Smooth muscle cell (in vitro differentiated cells): Measurements from ENCODE around the gene SCG2. TPM values are rescaled to one million over a fixed set of nuclear protein-coding genes. Genes with fewer than 3 reads are reported as not detected.
A peak's percentile ranks its signal among the peaks of the same experiment; 100 is the strongest.

Experiments used
- DNase-seq: peaks from one replicate; lab custom pipeline; 2025; ENCODE audit not compliant: unreplicated experiment; lab: John Stamatoyannopoulos, UW
- H2AFZ ChIP-seq: fragments of 200-600 bp; sonication (generic); 2 replicates; pipeline ENCODE4 v1.6.0; 2016; ENCODE audit warnings: antibody characterized with exemption, low read depth, mild to moderate bottlenecking
- H3F3A ChIP-seq: fragments of 200-600 bp; sonication (generic); 2 replicates; pipeline ENCODE4 v1.6.0; 2017; ENCODE audit warnings: antibody characterized with exemption, low read depth
- H3K27ac ChIP-seq: fragments of 200-600 bp; sonication (generic); 2 replicates; pipeline ENCODE4 v1.5.1; 2016; ENCODE audit warnings: low read depth, mild to moderate bottlenecking
- H3K27me3 ChIP-seq: fragments of 200-600 bp; sonication (generic); 2 replicates; pipeline ENCODE4 v1.6.1; 2016; ENCODE audit warnings: low read depth, mild to moderate bottlenecking
- H3K36me3 ChIP-seq: fragments of 200-600 bp; sonication (generic); 2 replicates; pipeline ENCODE4 v1.5.1; 2016; ENCODE audit warnings: low read depth
- H3K4me1 ChIP-seq: fragments of 200-600 bp; sonication (generic); 2 replicates; pipeline ENCODE4 v1.5.1; 2016; ENCODE audit warnings: low read depth
- H3K4me2 ChIP-seq: fragments of 200-600 bp; sonication (generic); 2 replicates; pipeline ENCODE4 v1.6.0; 2016; ENCODE audit warnings: mild to moderate bottlenecking
- H3K4me3 ChIP-seq: fragments of 200-600 bp; sonication (generic); 2 replicates; pipeline ENCODE4 v1.5.1; 2016; ENCODE audit warnings: mild to moderate bottlenecking
- H3K79me2 ChIP-seq: fragments of 200-600 bp; sonication (generic); 2 replicates; pipeline ENCODE4 v1.6.0; 2016; ENCODE audit warnings: low read depth, mild to moderate bottlenecking
- H3K9ac ChIP-seq: fragments of 200-600 bp; sonication (generic); 2 replicates; pipeline ENCODE4 v1.6.0; 2016; ENCODE audit warnings: low read depth
- H3K9me3 ChIP-seq: fragments of 200-600 bp; sonication (generic); replicated peaks from 2 replicates; pipeline ENCODE4 v1.5.1; 2016; ENCODE audit warnings: low read depth
- H4K20me1 ChIP-seq: fragments of 200-600 bp; sonication (generic); 2 replicates; pipeline ENCODE4 v1.6.0; 2016; ENCODE audit warnings: low read depth
- WGBS: methylation state at CpG from one replicate; pipeline ENCODE4 v1.1.7; 2016; ENCODE audit warnings: low lambda C conversion rate; 5-methylcytosine and 5-hydroxymethylcytosine counted together
- polyA plus RNA-seq: library from polyadenylated mRNA; unstranded; fragments of >200 nt; fragmentation: Nextera tagmentation; extraction: Ambion mirVana; gene quantifications from 2 replicates; pipeline ENCODE4 v1.2.1, GENCODE V29; 2016
- total RNA-seq: library from RNA; depleted of rRNA; stranded (reverse); fragments of >200 nt; gene quantifications from 2 replicates; pipeline ENCODE4 v1.2.3, GENCODE V29; 2014
- TF ChIP-seq, protein P1 (sequence below): fragments of 200-600 bp; sonication (generic); IDR thresholded peaks from 2 replicates; pipeline ENCODE4 v1.5.1; 2017; ENCODE audit warnings: borderline replicate concordance, mild to moderate bottlenecking, antibody characterized with exemption; ENCODE audit not compliant: insufficient read depth, poor library complexity, severe bottlenecking

The SCG2 gene
- total and polyA plus RNA-seq, 2 experiments from 2014 or later: 29.1 to 34.7 TPM

DNA sequence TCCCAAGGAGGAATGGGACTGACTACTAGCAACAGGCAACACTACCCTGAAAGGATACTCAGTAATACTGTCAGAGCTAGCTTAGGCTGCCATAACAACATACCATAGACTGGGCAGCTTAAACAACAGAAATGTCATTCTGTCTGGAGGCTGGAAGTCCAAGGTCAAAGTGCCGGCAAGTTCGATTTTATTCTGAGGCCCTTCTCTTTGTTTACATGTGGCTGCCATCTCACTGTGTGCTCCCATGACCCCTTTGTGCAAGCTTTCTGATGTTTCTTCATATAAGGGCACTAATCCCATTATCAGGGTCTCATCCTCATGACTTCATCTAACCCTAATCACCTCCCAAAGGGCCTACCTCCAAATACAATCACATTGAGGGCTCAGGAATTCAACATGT, 30.7 kb upstream of the SCG2 start:
- 94% methylated on average over 2 of the region's 2 CpGs for whole genome bisulfite sequencing
- Histone ChIP-seq H3K9me3 (no peaks in the 10 kb centered on the region), H4K20me1 (no peaks in the 10 kb centered on the region), H3F3A (peaks cover 1% of the 10 kb centered on the region), H3K36me3 (no peaks in the 10 kb centered on the region), H3K27me3 (no peaks in the 10 kb centered on the region), H3K4me2 (no peak overlapping the region), H3K27ac (no peak overlapping the region), H3K4me3 (no peak overlapping the region), H2AFZ (no peak overlapping the region), H3K79me2 (no peaks in the 10 kb centered on the region), H3K4me1 (no peaks in the 10 kb centered on the region), H3K9ac (no peak overlapping the region)
- no peak for DNase-seq
- TF ChIP-seq, protein P1, sequence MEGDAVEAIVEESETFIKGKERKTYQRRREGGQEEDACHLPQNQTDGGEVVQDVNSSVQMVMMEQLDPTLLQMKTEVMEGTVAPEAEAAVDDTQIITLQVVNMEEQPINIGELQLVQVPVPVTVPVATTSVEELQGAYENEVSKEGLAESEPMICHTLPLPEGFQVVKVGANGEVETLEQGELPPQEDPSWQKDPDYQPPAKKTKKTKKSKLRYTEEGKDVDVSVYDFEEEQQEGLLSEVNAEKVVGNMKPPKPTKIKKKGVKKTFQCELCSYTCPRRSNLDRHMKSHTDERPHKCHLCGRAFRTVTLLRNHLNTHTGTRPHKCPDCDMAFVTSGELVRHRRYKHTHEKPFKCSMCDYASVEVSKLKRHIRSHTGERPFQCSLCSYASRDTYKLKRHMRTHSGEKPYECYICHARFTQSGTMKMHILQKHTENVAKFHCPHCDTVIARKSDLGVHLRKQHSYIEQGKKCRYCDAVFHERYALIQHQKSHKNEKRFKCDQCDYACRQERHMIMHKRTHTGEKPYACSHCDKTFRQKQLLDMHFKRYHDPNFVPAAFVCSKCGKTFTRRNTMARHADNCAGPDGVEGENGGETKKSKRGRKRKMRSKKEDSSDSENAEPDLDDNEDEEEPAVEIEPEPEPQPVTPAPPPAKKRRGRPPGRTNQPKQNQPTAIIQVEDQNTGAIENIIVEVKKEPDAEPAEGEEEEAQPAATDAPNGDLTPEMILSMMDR: no peak

DNA sequence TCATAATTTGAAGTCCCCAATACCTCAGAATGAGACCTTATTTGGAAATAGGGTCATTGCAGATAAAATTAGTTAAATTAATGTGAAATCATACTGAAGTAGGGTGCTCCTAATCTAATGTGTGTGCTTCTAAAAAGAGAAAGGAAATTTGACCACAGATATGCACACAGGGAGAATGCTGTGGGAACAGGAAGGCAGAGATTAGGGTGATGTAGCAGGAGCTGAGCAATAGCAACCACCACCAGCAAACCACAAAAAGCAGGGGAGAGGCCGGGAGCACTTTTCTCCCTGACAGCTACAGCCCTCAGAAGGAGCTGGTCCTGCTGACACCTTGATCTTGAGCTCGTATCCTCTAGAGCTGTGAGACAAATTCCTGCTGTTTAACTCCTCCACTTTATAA, 24.6 kb upstream of the SCG2 start:
- H3K27ac ChIP-seq: peak overlapping the region; percentile 63
- peaks cover 5% of the 10 kb centered on the region for H3K4me1 ChIP-seq
- no peak overlapping the region for H3K9ac ChIP-seq
- H3K4me2 ChIP-seq: peak overlapping the region; percentile 81
- 6% methylated on average over 2 of the region's 2 CpGs for WGBS
- no peak overlapping the region for H2AFZ ChIP-seq
- TF ChIP-seq, protein P1: no peak
- H3K36me3 ChIP-seq: no peaks in the 10 kb centered on the region
- peaks cover 16% of the 10 kb centered on the region for H3F3A ChIP-seq
- DNase-seq: no peak
- H3K9me3 ChIP-seq: no peaks in the 10 kb centered on the region
- no peaks in the 10 kb centered on the region for H3K79me2 ChIP-seq
- H3K27me3 ChIP-seq: no peaks in the 10 kb centered on the region
- H3K4me3 ChIP-seq: no peak overlapping the region
- H4K20me1 ChIP-seq: no peaks in the 10 kb centered on the region

DNA sequence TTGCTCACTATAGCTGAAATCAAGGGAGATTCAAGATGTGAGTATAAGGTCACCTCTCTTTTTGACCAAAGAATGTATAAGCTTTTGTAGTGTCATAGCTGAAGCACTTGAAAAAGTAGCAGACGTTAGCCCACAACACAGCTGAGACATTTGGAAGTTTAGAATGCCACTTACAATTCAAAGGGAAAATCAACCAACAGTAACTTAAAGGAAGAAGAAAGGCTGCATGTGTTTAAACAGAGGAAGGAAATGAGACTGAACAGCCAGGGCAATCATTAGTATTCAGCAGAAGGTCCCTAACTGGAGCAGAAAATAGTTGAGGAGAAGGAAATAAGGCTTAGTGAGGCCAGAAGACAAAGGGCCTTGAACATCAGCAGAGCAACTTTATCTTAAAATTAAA, 23.5 kb upstream of the SCG2 start:
- WGBS: 41% methylated on average over 1 of the region's 1 CpG
- Histone ChIP-seq H3K27me3 (no peaks in the 10 kb centered on the region), H3K4me2 (peak overlapping the region; percentile 81)

DNA sequence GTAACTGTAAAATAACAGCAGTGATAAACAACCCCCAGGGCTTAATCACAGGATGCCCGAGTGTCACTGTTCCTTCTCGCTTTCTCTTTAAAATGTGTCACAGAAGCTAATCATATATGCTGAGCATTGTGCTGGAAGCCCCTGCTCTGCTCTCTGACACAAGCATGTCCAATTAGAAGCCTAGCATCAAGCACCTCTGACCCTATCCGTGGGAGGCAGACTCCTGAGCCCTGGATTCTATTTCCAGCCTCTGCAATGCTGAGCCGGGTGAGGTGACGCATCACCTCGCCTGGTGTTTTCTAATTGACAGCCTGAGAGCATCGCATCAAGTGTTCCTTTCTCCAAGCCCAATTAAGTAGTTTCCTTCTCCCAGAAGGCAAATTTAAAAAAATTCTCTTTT, 19.7 kb upstream of the SCG2 start:
- Histone ChIP-seq H3K27ac (no peak overlapping the region), H3K27me3 (no peaks in the 10 kb centered on the region), H3K9ac (no peak overlapping the region), H3F3A (peaks cover 5% of the 10 kb centered on the region), H3K9me3 (no peaks in the 10 kb centered on the region), H3K4me1 (peaks cover 10% of the 10 kb centered on the region), H3K4me3 (no peak overlapping the region), H4K20me1 (no peaks in the 10 kb centered on the region), H3K36me3 (no peaks in the 10 kb centered on the region), H3K79me2 (no peaks in the 10 kb centered on the region), H2AFZ (no peak overlapping the region), H3K4me2 (no peak overlapping the region)
- DNase-seq: no peak
- TF ChIP-seq, protein P1: no peak
- WGBS: 39% methylated on average over 7 of the region's 7 CpGs

More for the DNA sequence above, 23.5 kb upstream of the SCG2 start:
- no peak overlapping the region for H3K9ac ChIP-seq
- no peaks in the 10 kb centered on the region for H3K79me2 ChIP-seq
- H2AFZ ChIP-seq: no peak overlapping the region
- no peaks in the 10 kb centered on the region for H3K9me3 ChIP-seq
- H3F3A ChIP-seq: peaks cover 16% of the 10 kb centered on the region
- TF ChIP-seq, protein P1: no peak
- no peaks in the 10 kb centered on the region for H4K20me1 ChIP-seq
- H3K27ac ChIP-seq: no peak overlapping the region
- H3K4me1 ChIP-seq: peaks cover 5% of the 10 kb centered on the region
- no peak for DNase-seq
- no peaks in the 10 kb centered on the region for H3K36me3 ChIP-seq
- no peak overlapping the region for H3K4me3 ChIP-seq
